H9 (cell line): Measurements from ENCODE around the gene ABHD12. TPM values are rescaled to one million over a fixed set of nuclear protein-coding genes. Genes with fewer than 3 reads are reported as not detected.

Source experiments
- DNase-seq: peaks from one replicate; pipeline ENCODE4 v3.0.0-alpha.2; 2017
- H2AFZ ChIP-seq: one replicate; pipeline ENCODE4 v1.6.1; 2013; ENCODE audit warnings: mild to moderate bottlenecking, low read length, control low read depth, moderate library complexity
- H2AK5ac ChIP-seq: 2 replicates; pipeline ENCODE4 v1.6.1; 2013; ENCODE audit warnings: low read length, control low read depth, mixed read lengths; ENCODE audit not compliant: insufficient read length
- H2BK120ac ChIP-seq: one replicate; pipeline ENCODE4 v1.6.1; 2013; ENCODE audit warnings: low read depth, mild to moderate bottlenecking, low read length, control low read depth, inconsistent platforms; ENCODE audit not compliant: poor library complexity, severe bottlenecking
- H2BK12ac ChIP-seq: 2 replicates; pipeline ENCODE4 v1.6.1; 2013; ENCODE audit warnings: low read length, control low read depth, mixed read lengths, low read depth; ENCODE audit not compliant: insufficient read length
- H2BK15ac ChIP-seq: 2 replicates; pipeline ENCODE4 v1.6.1; 2013; ENCODE audit warnings: low read depth, low read length, control low read depth
- H2BK20ac ChIP-seq: one replicate; pipeline ENCODE4 v1.6.1; 2013; ENCODE audit warnings: low read depth, mild to moderate bottlenecking, low read length, control low read depth, inconsistent platforms; ENCODE audit not compliant: poor library complexity, severe bottlenecking
- H2BK5ac ChIP-seq: 2 replicates; pipeline ENCODE4 v1.6.1; 2013; ENCODE audit warnings: low read length, control low read depth, mixed read lengths; ENCODE audit not compliant: insufficient read length
- H3K14ac ChIP-seq: 2 replicates; pipeline ENCODE4 v1.6.1; 2013; ENCODE audit warnings: low read length, control low read depth; ENCODE audit not compliant: insufficient read depth
- H3K18ac ChIP-seq: 2 replicates; pipeline ENCODE4 v1.6.1; 2013; ENCODE audit warnings: low read depth, mild to moderate bottlenecking, mixed read lengths, low read length, control low read depth; ENCODE audit not compliant: insufficient read length
- H3K23ac ChIP-seq: 2 replicates; pipeline ENCODE4 v1.6.1; 2013; ENCODE audit warnings: low read length, control low read depth, mixed read lengths, low read depth; ENCODE audit not compliant: insufficient read length
- H3K23me2 ChIP-seq: 2 replicates; pipeline ENCODE4 v1.6.1; 2013; ENCODE audit warnings: low read depth, mild to moderate bottlenecking, mixed read lengths, low read length, control low read depth; ENCODE audit not compliant: insufficient read length, poor library complexity, severe bottlenecking
- H3K27ac ChIP-seq: 2 replicates; pipeline ENCODE4 v1.5.1; 2013; ENCODE audit warnings: low read length, control low read depth, mixed read lengths, low read depth; ENCODE audit not compliant: insufficient read length
- H3K27me3 ChIP-seq: 2 replicates; pipeline ENCODE4 v1.6.1; 2013; ENCODE audit warnings: low read length, control low read depth, inconsistent platforms; ENCODE audit not compliant: insufficient read depth
- H3K4ac ChIP-seq: 2 replicates; pipeline ENCODE4 v1.6.1; 2013; ENCODE audit warnings: low read depth, mild to moderate bottlenecking, control low read depth, inconsistent platforms, low read length, moderate library complexity
- H3K4me1 ChIP-seq: 2 replicates; pipeline ENCODE4 v1.6.1; 2013; ENCODE audit warnings: low read length, control low read depth, inconsistent platforms; ENCODE audit not compliant: insufficient read depth
- H3K4me2 ChIP-seq: 2 replicates; pipeline ENCODE4 v1.6.1; 2013; ENCODE audit warnings: low read length, control low read depth, mixed read lengths; ENCODE audit not compliant: insufficient read length, insufficient read depth
- H3K56ac ChIP-seq: 2 replicates; pipeline ENCODE4 v1.6.1; 2013; ENCODE audit warnings: low read depth, mild to moderate bottlenecking, mixed read lengths, low read length, control low read depth; ENCODE audit not compliant: insufficient read length
- H3K79me1 ChIP-seq: 2 replicates; pipeline ENCODE4 v1.6.1; 2013; ENCODE audit warnings: low read depth, mild to moderate bottlenecking, moderate library complexity, low read length, control low read depth, inconsistent platforms; ENCODE audit not compliant: insufficient read depth, poor library complexity, severe bottlenecking
- H3K79me2 ChIP-seq: 2 replicates; pipeline ENCODE4 v1.6.1; 2013; ENCODE audit warnings: low read length, control low read depth, inconsistent platforms; ENCODE audit not compliant: insufficient read depth
- H3K9ac ChIP-seq: 2 replicates; pipeline ENCODE4 v1.6.1; 2013; ENCODE audit warnings: low read length, control low read depth, mixed read lengths; ENCODE audit not compliant: insufficient read length; ENCODE audit errors: extremely low read depth
- H3K9me3 ChIP-seq: one replicate; pipeline ENCODE4 v1.6.1; 2013; ENCODE audit warnings: low read depth, low read length, inconsistent platforms; ENCODE audit not compliant: control insufficient read depth
- H3T11ph ChIP-seq: one replicate; pipeline ENCODE4 v1.6.1; 2013; ENCODE audit warnings: mild to moderate bottlenecking, low read length, control low read depth, inconsistent platforms
- H4K20me1 ChIP-seq: one replicate; pipeline ENCODE4 v1.6.1; 2013; ENCODE audit not compliant: control insufficient read depth, insufficient read length, insufficient read depth
- H4K5ac ChIP-seq: 2 replicates; pipeline ENCODE4 v1.6.1; 2013; ENCODE audit warnings: low read depth, mild to moderate bottlenecking, mixed read lengths, low read length, control low read depth; ENCODE audit not compliant: insufficient read length
- H4K8ac ChIP-seq: replicated peaks from 2 replicates; pipeline ENCODE4 v1.6.1; 2013; ENCODE audit warnings: low read length, control low read depth, mixed read lengths, low read depth; ENCODE audit not compliant: insufficient read length
- H4K91ac ChIP-seq: 2 replicates; pipeline ENCODE4 v1.6.1; 2013; ENCODE audit warnings: low read depth, mild to moderate bottlenecking, moderate library complexity, mixed read lengths, low read length, control low read depth; ENCODE audit not compliant: insufficient read length
- H3K27ac Mint-ChIP-seq, 3 experiments: 2 replicates in 2 of 3; 3 replicates in 1 of 3; pipeline ENCODE4 v1.8.0; 2020 to 2021; ENCODE audit warnings: mixed read lengths in 3 of 3, mild to moderate bottlenecking in 1 of 3, moderate library complexity in 1 of 3
- H3K27me3 Mint-ChIP-seq: 2 replicates; pipeline ENCODE4 v1.8.0; 2021; ENCODE audit warnings: low read depth, mild to moderate bottlenecking, moderate library complexity, mixed read lengths
- H3K36me3 Mint-ChIP-seq, 3 experiments: 2 replicates in 2 of 3; 3 replicates in 1 of 3; pipeline ENCODE4 v1.8.0; 2020 to 2021; ENCODE audit warnings: low read depth in 3 of 3, mixed read lengths in 3 of 3; ENCODE audit not compliant: insufficient read depth in 1 of 3
- H3K4me1 Mint-ChIP-seq, 2 experiments: 2 replicates each; pipeline ENCODE4 v1.8.0; 2020; ENCODE audit warnings: mixed read lengths in 2 of 2
- H3K4me3 Mint-ChIP-seq, 2 experiments: 2 replicates in 1 of 2; 3 replicates in 1 of 2; pipeline ENCODE4 v1.8.0; 2020 to 2021; ENCODE audit warnings: mild to moderate bottlenecking in 2 of 2, mixed read lengths in 2 of 2, moderate library complexity in 1 of 2
- H3K9me3 Mint-ChIP-seq, 2 experiments: 2 replicates in 1 of 2; 3 replicates in 1 of 2; pipeline ENCODE4 v1.8.0; 2020; ENCODE audit warnings: mild to moderate bottlenecking in 2 of 2, mixed read lengths in 2 of 2, moderate library complexity in 1 of 2
- CTCF ChIP-seq: fragments of 200-600 bp; sonication (generic); conservative IDR thresholded peaks from 3 replicates; pipeline ENCODE4 v1.8.0; 2021; ENCODE audit warnings: antibody characterized with exemption, mild to moderate bottlenecking
- WGBS: extraction: QIAGEN DNeasy Blood & Tissue Kit; methylation state at CpG from one replicate; pipeline ENCODE4 v1.1.7; 2013; ENCODE audit warnings: missing lambda C conversion rate, low lambda C conversion rate, mixed read lengths; ENCODE audit not compliant: insufficient read length; ENCODE audit errors: extremely low coverage; 5-methylcytosine and 5-hydroxymethylcytosine counted together
- total RNA-seq: library from RNA; stranded (reverse); gene quantifications from 2 replicates; pipeline ENCODE4 v1.2.1, GENCODE V29; 2021

ABHD12 gene
- total RNA-seq, 1 experiment from 2014 or later, result 54.4 TPM

GRCh38 chr20:25418776-25419175 is 28.1 kb upstream of the ABHD12 start:
- Histone ChIP-seq H3K4me2 (no peak overlapping the region), H4K20me1 (no peaks in the 10 kb centered on the region), H3K27ac (no peak overlapping the region), H3K9ac (no peak overlapping the region), H2BK15ac (no peak overlapping the region), H3K23ac (no peak overlapping the region), H2BK20ac (no peak overlapping the region), H3K14ac (no peak overlapping the region), H3K79me1 (no peaks in the 10 kb centered on the region), H3T11ph (no peak overlapping the region), H4K91ac (no peak overlapping the region), H4K8ac (no peak overlapping the region), H2BK5ac (no peak overlapping the region), H4K5ac (no peak overlapping the region), H3K79me2 (no peaks in the 10 kb centered on the region), H3K18ac (no peak overlapping the region), H2AFZ (no peak overlapping the region), H3K9me3 (no peaks in the 10 kb centered on the region), H2BK120ac (no peak overlapping the region), H3K27me3 (no peaks in the 10 kb centered on the region), H3K4me1 (no peaks in the 10 kb centered on the region), H2AK5ac (no peak overlapping the region), H3K56ac (no peak overlapping the region), H2BK12ac (no peak overlapping the region), H3K4ac (no peak overlapping the region), H3K23me2 (no peaks in the 10 kb centered on the region)
- H3K27ac Mint-ChIP-seq, result no peak overlapping the region; a peak in 1 of 7 replicates
- no peak for DNase-seq
- no CpG with 5 or more reads among the region's 1 CpG for WGBS
- no peaks in the 10 kb centered on the region for H3K9me3 Mint-ChIP-seq
- H3K4me1 Mint-ChIP-seq, result no peaks in the 10 kb centered on the region
- H3K27me3 Mint-ChIP-seq, result no peaks in the 10 kb centered on the region
- peaks cover 23 to 85% (median 80%) of the 10 kb centered on the region in 3 experiments for H3K36me3 Mint-ChIP-seq
- TF ChIP-seq CTCF, result no peak
- no peak overlapping the region for H3K4me3 Mint-ChIP-seq
